Panc1 (cell line): ENCODE measurements around the gene CDK5RAP3.

ENCODE experiments used
- POLR2AphosphoS5 ChIP-seq: IDR thresholded peaks from 2 replicates; pipeline ENCODE4 v1.6.1; 2012; ENCODE audit warnings: mild to moderate bottlenecking, low read depth, low read length, moderate library complexity
- SIN3A ChIP-seq: IDR thresholded peaks from 2 replicates; pipeline ENCODE4 v1.6.1; 2012; ENCODE audit warnings: low read depth, mild to moderate bottlenecking, low read length, moderate library complexity, borderline replicate concordance; ENCODE audit not compliant: insufficient read depth
- TF ChIP-seq, protein P1 (sequence below): fragments of 450-650 bp; IDR thresholded peaks from 2 replicates; pipeline ENCODE4 v1.5.1; 2017; ENCODE audit warnings: mild to moderate bottlenecking
- TF ChIP-seq, protein P2 (sequence below), 2 experiments: IDR thresholded peaks; 2 replicates each; pipeline ENCODE4 v1.6.1; 2011 to 2012; ENCODE audit warnings: low read depth in 2 of 2, control low read depth in 1 of 2, low read length in 1 of 2, mild to moderate bottlenecking in 1 of 2, moderate library complexity in 1 of 2; ENCODE audit not compliant: insufficient read depth in 1 of 2

DNA sequence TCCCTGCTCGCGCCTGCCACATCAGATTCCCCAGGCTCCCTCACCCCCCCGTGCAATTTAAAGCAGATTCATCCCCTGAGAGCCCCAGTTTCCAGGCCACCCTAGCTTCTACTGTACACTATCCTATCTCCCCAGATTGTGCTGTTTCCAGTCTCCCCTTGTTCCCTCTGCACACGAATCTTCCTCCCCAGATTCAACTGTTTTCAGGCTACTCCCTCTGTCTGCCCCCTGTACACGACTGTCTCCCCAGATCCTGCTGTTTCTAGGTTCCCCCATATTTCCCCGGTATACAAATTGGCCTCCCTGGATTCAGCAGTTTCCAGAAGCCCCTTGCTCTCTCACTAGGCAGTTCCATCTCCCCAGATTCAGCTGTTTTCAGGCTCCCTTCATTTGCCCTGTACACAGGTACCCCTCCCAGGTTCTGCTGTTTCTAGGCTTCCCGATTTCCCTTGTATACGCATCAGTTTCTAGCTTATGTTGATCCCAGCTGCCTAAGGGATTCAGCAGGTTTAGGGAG, 43.7 kb downstream of the CDK5RAP3 start:
- TF ChIP-seq, protein P1, sequence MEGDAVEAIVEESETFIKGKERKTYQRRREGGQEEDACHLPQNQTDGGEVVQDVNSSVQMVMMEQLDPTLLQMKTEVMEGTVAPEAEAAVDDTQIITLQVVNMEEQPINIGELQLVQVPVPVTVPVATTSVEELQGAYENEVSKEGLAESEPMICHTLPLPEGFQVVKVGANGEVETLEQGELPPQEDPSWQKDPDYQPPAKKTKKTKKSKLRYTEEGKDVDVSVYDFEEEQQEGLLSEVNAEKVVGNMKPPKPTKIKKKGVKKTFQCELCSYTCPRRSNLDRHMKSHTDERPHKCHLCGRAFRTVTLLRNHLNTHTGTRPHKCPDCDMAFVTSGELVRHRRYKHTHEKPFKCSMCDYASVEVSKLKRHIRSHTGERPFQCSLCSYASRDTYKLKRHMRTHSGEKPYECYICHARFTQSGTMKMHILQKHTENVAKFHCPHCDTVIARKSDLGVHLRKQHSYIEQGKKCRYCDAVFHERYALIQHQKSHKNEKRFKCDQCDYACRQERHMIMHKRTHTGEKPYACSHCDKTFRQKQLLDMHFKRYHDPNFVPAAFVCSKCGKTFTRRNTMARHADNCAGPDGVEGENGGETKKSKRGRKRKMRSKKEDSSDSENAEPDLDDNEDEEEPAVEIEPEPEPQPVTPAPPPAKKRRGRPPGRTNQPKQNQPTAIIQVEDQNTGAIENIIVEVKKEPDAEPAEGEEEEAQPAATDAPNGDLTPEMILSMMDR: no peak
- no peak for TF ChIP-seq SIN3A
- no peak for TF ChIP-seq POLR2AphosphoS5
- TF ChIP-seq, protein P2, sequence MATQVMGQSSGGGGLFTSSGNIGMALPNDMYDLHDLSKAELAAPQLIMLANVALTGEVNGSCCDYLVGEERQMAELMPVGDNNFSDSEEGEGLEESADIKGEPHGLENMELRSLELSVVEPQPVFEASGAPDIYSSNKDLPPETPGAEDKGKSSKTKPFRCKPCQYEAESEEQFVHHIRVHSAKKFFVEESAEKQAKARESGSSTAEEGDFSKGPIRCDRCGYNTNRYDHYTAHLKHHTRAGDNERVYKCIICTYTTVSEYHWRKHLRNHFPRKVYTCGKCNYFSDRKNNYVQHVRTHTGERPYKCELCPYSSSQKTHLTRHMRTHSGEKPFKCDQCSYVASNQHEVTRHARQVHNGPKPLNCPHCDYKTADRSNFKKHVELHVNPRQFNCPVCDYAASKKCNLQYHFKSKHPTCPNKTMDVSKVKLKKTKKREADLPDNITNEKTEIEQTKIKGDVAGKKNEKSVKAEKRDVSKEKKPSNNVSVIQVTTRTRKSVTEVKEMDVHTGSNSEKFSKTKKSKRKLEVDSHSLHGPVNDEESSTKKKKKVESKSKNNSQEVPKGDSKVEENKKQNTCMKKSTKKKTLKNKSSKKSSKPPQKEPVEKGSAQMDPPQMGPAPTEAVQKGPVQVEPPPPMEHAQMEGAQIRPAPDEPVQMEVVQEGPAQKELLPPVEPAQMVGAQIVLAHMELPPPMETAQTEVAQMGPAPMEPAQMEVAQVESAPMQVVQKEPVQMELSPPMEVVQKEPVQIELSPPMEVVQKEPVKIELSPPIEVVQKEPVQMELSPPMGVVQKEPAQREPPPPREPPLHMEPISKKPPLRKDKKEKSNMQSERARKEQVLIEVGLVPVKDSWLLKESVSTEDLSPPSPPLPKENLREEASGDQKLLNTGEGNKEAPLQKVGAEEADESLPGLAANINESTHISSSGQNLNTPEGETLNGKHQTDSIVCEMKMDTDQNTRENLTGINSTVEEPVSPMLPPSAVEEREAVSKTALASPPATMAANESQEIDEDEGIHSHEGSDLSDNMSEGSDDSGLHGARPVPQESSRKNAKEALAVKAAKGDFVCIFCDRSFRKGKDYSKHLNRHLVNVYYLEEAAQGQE (IDR thresholded peaks at IDR 0.05; ENCODE audit: insufficient read depth in 1 of 2, low read depth in 2 of 2, low read length in 1 of 2): no peak
